ENCODE data around the gene ALG2.
"Not testable (repeated sequence)": the region's sequence is repeated elsewhere in the genome, so short reads cannot be mapped to it uniquely, and the experiment has no call there.

Gene ALG2

DNA sequence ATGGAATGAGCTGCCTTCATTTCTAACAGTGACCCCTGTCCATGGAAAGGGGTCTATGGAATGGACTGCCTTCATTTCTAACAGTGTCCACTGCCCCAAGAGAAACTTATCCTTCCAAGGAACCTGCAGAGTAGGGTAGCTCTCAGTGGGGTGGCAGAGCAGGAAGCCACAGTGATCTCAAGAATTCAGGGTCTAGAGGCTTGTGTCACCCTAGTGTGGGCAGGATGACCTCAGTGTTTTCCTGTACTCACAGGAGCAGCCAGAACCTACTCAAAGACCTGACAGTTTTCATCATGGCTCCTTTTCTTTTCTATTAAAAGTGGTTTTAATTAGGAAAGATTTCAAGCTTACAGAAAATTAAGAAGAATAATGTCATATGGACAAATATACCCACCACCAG, 27.9 kb upstream of the ALG2 start:
- H3K4me1 Mint-ChIP-seq: peaks cover 33% of the 10 kb centered on the region
- peak overlapping the region; percentile 80 for H3K27ac Mint-ChIP-seq
- no peaks in the 10 kb centered on the region for H3K9me3 Mint-ChIP-seq
- peak overlapping the region; percentile 42 for H3K4me3 Mint-ChIP-seq
- peak; percentile 77 for ATAC-seq
- DNase-seq (ENCODE audit: low spot score in 2 of 2): no peak
- H3K36me3 Mint-ChIP-seq: peaks cover 23% of the 10 kb centered on the region

DNA sequence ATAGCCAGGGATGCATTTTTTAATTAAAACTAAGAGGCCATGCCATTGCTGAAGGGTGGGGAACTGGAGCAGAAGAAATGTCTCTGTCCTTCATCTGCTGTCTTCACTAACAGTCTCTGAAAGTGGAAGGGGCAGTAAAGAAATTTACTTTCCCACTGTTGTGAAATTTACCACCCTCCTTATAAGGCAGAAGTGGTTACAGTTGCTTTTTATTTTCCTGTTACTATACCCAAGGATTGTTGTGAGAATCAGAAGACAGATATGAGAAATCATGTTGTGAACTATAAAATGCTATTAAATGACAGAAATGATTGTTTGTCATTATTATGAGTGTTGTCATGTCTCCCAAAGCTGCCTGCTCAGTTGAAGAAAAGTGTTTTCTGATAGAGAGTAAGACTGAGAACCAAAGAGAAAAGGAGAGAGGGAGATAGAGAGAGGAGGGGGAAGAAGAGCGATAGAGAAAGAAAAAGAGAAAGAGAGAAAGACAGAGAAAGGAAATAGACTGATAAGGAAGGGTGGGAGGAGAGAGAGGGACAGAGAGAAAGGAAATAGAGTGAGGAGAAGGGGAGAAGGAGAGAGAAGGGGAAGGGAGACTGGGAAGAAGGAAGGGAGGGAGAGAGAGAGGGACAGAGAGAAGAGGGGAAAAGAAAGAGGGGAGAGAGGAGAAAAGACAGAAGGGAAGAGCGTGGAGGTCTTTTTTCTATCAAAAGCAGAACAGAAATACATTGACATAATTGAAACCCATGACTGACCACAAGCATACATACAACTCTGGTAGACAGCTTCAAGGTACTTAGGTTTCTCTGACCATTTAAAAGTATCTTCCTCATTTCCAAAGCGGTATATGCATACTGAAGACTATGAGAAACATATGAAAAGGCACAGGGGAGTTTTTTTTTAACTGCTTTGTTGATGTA, 22.9 kb upstream of the ALG2 start:
- ATAC-seq: peak; percentile 83
- H3K4me3 Mint-ChIP-seq: peak overlapping the region; percentile 41
- peaks cover 12% of the 10 kb centered on the region for H3K4me1 Mint-ChIP-seq
- no peak for DNase-seq (ENCODE audit: low spot score in 2 of 2)
- H3K9me3 Mint-ChIP-seq: no peaks in the 10 kb centered on the region
- H3K36me3 Mint-ChIP-seq: peaks cover under 1% of the 10 kb centered on the region
- H3K27ac Mint-ChIP-seq: peak overlapping the region; percentile 93

DNA sequence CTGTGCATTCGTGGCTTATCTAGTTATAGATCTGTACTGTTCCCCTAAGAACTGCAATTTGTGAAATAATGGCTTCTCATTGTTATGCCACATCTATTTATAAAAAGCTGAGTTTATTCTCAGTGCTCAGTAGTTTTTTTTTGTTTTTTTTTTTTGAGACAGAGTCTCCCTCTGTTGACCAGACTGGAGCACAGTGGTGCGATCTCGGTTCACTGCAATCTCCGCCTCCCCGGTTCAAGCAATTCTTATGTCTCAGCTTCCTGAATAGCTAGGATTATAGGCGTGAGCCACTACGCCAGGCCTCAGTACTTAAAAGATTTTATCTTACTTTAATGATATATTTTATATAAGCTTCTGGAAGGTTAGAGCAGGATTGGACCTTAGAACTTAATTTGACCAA, 19.4 kb upstream of the ALG2 start:
- ATAC-seq: no peak
- H3K4me1 Mint-ChIP-seq: peaks cover 18% of the 10 kb centered on the region
- H3K36me3 Mint-ChIP-seq: peaks cover 20% of the 10 kb centered on the region
- no peaks in the 10 kb centered on the region for H3K9me3 Mint-ChIP-seq
- H3K4me3 Mint-ChIP-seq: no peak overlapping the region
- DNase-seq (ENCODE audit: low spot score in 2 of 2): no peak
- H3K27ac Mint-ChIP-seq: no peak overlapping the region

DNA sequence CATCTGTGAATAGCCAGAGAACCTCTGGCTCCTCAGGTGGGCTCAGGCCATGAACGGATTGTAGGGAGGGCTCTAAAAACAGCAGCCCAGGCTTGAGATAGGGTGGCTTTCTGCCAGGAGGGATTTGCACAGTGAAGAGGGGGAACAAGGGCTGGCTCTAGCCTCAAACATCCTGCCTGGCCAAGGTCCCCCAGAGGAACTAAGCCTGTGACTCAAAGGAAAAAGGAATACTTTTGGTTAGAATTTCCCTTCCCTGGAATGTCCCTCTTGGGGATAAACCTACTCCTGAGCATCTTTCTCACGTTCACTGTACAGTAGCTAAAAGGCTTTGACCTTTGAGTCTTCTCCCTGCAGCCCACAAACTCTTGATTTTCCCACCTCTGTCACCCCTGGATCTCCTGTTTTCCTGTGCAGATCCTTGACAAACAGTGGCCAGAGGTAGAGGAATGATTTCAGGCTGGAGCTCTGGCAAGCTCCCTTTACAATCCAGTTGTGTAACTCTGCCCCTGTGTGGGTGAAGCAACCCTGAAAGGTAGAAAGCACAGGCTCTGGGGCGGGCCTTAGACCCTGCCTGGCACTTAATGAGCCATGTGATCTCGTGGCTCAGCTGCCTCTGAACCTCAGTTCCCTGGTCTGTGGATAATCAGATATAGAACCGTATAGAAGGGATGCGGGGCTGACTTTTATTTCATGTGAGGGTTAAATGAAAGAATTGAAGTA, 17.8 kb upstream of the ALG2 start:
- ATAC-seq: no peak
- Mint-ChIP-seq H3K9me3 (no peaks in the 10 kb centered on the region), H3K27ac (peak overlapping the region; percentile 74), H3K4me1 (peaks cover 25% of the 10 kb centered on the region), H3K4me3 (no peak overlapping the region), H3K36me3 (peaks cover 20% of the 10 kb centered on the region)
- no peak for DNase-seq (ENCODE audit: low spot score in 2 of 2)

DNA sequence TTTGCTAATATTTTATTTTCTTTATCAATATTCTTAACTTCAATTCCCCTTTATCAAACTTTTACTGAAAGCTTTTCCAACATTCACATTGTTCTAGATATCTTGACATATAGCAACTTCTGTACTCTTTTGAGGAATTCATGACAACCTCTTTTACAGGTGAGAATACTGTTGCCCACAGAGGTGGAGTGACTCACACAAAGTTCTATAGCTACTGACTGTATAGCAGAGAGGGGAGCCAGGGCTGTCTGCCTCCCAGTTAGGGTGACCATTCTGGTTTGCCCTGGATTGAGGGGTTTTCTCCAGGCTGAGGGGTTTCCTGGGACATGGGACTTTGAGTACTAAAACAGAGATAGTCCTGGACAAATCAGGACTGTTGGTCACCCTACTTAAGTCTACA, 16.6 kb upstream of the ALG2 start:
- H3K27ac Mint-ChIP-seq: peak overlapping the region; percentile 41
- H3K9me3 Mint-ChIP-seq: no peaks in the 10 kb centered on the region
- peaks cover 26% of the 10 kb centered on the region for H3K36me3 Mint-ChIP-seq
- no peak overlapping the region for H3K4me3 Mint-ChIP-seq
- DNase-seq (ENCODE audit: low spot score in 2 of 2): no peak
- ATAC-seq: peak; percentile 55
- peaks cover 23% of the 10 kb centered on the region for H3K4me1 Mint-ChIP-seq

DNA sequence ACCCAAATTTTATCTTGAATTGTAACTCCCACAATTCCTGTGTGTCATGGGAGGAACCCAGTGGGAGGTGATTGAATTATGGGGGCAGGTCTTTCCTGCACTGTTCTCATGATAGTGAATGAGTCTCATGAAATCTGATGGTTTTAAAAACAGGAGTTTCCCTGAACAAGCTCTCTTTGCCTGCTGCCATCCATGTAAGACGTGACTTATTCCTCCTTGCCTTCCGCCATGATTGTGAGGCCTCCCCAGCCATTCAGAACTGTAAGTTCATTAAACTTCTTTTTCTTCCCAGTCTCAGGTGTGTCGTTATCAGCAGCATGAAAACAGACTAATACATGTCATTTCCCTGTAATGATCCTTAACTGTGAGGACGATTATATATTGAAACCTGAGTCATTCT, 16.1 kb upstream of the ALG2 start:
- peaks cover 31% of the 10 kb centered on the region for H3K36me3 Mint-ChIP-seq
- H3K9me3 Mint-ChIP-seq; DNase-seq (ENCODE audit: low spot score in 2 of 2); ATAC-seq; H3K4me3 Mint-ChIP-seq: not testable (repeated sequence)
- H3K27ac Mint-ChIP-seq: peak overlapping the region; percentile 41
- H3K4me1 Mint-ChIP-seq: peaks cover 23% of the 10 kb centered on the region

DNA sequence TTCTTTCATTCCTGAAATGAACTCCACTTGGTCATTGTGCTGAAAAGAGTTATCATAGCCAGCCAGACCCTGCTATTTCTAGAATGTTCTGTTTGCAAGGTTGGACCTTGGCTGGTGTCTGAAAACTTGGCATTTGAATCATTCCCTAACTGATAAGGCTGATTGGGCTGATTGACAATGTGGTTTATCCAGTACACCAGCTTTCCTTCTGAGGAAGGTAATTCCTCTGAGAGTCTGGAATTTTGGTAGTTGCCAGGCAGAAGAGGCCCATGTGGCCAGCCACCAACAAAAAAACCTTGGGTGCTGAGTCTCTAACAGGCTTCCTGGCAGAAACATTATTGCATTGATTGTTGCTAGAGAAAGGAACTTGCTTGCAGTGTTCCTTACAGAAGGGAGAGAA, 15.6 kb upstream of the ALG2 start:
- no peak for ATAC-seq
- DNase-seq (ENCODE audit: low spot score in 2 of 2): no peak
- H3K4me1 Mint-ChIP-seq: peaks cover 23% of the 10 kb centered on the region
- H3K27ac Mint-ChIP-seq: peak overlapping the region; percentile 41
- H3K9me3 Mint-ChIP-seq: no peaks in the 10 kb centered on the region
- H3K4me3 Mint-ChIP-seq: no peak overlapping the region
- H3K36me3 Mint-ChIP-seq: peaks cover 36% of the 10 kb centered on the region

DNA sequence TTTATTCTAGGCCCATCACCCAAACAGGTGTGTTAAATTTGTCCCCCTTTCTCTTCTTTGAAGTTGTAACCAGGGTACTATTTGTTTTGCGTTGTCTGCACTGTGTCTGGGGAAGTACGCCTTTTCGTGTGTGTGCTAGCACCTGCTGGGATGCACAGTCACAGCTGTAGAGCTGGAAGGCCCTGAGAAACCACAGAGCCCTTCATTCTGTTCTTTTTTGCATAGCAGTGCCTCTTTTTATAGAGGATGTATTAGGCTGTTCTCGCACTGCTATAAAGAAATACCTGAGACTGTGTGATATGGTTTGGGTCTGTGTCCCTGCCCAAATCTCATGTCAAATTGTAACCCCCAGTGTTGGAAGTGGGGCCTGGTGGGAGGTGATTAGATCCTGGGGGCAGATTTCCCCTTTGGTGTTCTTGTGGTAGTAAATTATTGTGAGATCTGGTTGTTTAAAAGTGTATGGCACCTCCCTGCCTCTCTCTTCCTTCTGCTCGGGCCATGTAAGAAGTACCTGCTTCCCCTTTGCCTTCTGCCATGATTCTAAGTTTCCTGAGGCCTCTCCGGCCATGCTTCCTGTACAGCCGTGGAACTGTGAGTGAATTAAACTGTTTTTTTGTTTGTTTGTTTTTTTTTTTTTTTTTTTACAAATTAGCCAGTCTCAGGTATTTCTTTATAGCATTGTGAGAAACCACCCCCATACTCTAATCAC, 14.3 kb upstream of the ALG2 start:
- ATAC-seq (peak; percentile 94), DNase-seq (ENCODE audit: low spot score in 2 of 2) (peak in 1 of 2 donors; percentile 76)
- H3K9me3 Mint-ChIP-seq: no peaks in the 10 kb centered on the region
- peaks cover 23% of the 10 kb centered on the region for H3K4me1 Mint-ChIP-seq
- peaks cover 48% of the 10 kb centered on the region for H3K36me3 Mint-ChIP-seq
- H3K27ac Mint-ChIP-seq: peak overlapping the region; percentile 89
- peak overlapping the region; percentile 32 for H3K4me3 Mint-ChIP-seq

DNA sequence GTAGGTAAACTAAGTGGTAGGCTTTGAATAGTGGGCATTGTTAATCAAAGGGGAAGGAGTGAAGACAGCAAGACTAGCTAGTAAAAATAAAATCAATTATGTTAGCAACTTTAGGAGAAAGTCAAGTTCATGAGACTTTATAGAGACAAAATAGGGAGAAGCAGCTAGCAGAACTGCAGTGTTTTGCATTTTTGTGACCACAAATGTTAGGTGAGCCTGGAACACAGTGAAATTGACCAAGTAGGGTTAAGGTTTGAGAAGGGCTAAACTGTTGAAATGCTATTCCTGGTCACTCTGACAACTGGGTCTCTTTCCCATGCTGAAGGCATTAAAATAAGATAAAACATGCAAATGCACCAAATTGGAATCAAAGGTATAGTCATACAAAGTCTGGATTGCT, 13.3 kb upstream of the ALG2 start:
- Mint-ChIP-seq H3K36me3 (peaks cover 58% of the 10 kb centered on the region), H3K27ac (peak overlapping the region; percentile 33), H3K4me1 (peaks cover 23% of the 10 kb centered on the region), H3K4me3 (no peak overlapping the region), H3K9me3 (no peaks in the 10 kb centered on the region)
- no peak for ATAC-seq
- no peak for DNase-seq (ENCODE audit: low spot score in 2 of 2)

DNA sequence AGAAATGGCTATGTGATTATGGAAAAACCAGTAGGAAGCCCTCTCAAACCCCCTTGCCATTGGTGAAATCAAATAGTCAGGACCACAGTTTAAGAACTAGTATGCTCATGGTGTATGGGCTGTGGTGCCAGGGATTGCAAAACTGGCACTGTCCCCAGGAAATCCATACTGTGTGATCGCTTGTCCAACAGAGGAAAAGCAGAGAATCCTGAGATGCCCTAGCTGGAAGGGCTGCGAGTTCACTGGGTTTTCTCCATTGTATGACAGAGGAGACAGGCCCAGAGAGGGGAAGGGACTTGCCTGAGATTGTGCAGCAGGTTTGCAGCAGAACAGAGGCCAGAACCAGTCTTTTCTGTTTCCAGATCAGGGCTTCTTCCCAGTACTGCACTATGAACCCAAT, 12.9 kb upstream of the ALG2 start:
- Mint-ChIP-seq H3K4me1 (peaks cover 23% of the 10 kb centered on the region), H3K36me3 (peaks cover 63% of the 10 kb centered on the region), H3K9me3 (no peaks in the 10 kb centered on the region), H3K27ac (peak overlapping the region; percentile 33), H3K4me3 (no peak overlapping the region)
- no peak for DNase-seq (ENCODE audit: low spot score in 2 of 2)
- no peak for ATAC-seq

DNA sequence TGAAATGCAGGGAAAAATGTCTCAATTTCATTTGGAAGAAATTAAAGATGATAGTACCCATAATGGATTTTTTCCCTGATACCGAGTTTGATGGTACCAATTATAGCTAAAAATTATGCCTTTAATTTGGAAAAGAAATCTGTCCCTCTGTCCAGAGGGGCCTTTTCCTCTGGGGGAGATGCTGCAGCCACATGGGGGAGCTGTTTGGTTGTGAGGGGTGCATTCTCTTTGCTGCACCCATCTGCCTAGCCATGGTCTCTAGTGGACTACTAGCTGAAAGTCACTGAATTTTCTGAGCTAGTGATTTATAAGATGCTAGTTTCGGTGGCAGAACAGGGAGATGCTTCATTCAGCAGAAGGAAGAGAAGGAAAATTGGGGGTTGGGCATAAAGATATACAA, 10.0 kb upstream of the ALG2 start:
- H3K4me3 Mint-ChIP-seq: no peak overlapping the region
- peaks cover 25% of the 10 kb centered on the region for H3K4me1 Mint-ChIP-seq
- peak overlapping the region; percentile 16 for H3K27ac Mint-ChIP-seq
- H3K9me3 Mint-ChIP-seq: no peaks in the 10 kb centered on the region
- ATAC-seq (peak; percentile 60), DNase-seq (ENCODE audit: low spot score in 2 of 2) (peak in 1 of 2 donors; percentile 66)
- peaks cover 72% of the 10 kb centered on the region for H3K36me3 Mint-ChIP-seq

DNA sequence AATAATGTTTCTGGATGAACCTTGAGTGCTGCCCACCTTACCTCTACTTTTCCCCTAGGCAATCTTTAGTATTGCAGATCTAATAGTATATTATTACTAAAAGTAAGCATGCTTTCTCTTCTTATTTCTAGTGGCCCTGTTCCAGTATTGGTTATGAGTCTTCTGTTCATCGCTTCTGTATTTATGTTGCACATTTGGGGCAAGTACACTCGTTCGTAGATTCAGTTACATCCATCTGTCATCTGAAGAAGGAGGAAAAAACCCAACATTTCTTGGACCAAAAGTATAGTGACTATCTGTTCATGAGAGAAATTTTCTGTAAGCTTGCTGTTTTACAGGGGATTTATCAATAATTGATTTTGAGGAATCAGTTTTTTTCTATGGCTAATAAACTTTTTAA, 8.5 kb upstream of the ALG2 start:
- Mint-ChIP-seq H3K27ac (no peak overlapping the region), H3K9me3 (no peaks in the 10 kb centered on the region), H3K36me3 (peaks cover 87% of the 10 kb centered on the region), H3K4me3 (no peak overlapping the region), H3K4me1 (peaks cover 26% of the 10 kb centered on the region)
- ATAC-seq (no peak), DNase-seq (ENCODE audit: low spot score in 2 of 2) (no peak)

DNA sequence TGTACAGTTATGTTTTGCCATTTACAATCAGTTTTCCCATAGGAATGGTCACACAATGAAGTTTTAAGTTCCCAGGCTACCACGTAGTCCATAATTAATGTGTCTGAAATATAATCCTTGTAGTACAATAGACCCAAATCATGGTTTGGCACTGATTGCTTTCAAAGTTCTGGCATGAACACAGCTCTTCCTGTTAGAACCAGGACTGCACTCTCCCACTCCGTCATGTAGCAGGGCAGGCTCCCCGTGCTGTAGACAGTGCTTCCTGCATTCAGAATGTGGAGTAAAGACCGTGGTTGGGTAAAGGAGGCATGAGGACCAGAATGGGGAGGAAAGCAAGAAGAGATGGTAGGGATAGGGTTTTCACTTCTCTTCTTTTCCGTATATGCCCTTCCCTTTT, 4.3 kb upstream of the ALG2 start:
- Mint-ChIP-seq H3K4me3 (no peak overlapping the region), H3K4me1 (peaks cover 46% of the 10 kb centered on the region), H3K36me3 (peaks cover 93% of the 10 kb centered on the region), H3K9me3 (no peaks in the 10 kb centered on the region), H3K27ac (peak overlapping the region; percentile 100)
- no peak for ATAC-seq
- no peak for DNase-seq (ENCODE audit: low spot score in 2 of 2)

DNA sequence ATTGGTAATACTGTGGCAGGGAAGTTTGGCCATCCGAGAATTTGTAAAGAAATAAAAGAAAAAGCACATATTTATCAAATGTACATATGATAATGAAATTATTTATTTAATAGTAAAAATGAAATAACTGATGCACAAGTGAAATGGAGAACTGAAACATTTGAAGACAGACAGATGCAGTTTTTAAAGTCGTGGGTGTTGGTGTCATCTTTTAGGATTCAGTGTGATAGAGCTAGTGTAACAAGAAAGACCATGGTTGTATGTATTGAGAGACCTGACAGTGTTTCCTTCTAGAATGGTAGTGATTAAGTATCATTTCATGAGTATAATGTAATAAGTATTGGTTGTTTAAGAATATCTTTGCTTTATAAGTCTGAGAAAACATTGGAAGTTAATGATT, 2.7 kb upstream of the ALG2 start:
- ATAC-seq (no peak), DNase-seq (ENCODE audit: low spot score in 2 of 2) (no peak)
- H3K9me3 Mint-ChIP-seq: no peaks in the 10 kb centered on the region
- peak overlapping the region; percentile 100 for H3K4me3 Mint-ChIP-seq
- H3K27ac Mint-ChIP-seq: peak overlapping the region; percentile 100
- H3K4me1 Mint-ChIP-seq: peaks cover 58% of the 10 kb centered on the region
- peaks cover 84% of the 10 kb centered on the region for H3K36me3 Mint-ChIP-seq
